Measurements from ENCODE around the gene C17orf50.

Gene C17orf50

DNA sequence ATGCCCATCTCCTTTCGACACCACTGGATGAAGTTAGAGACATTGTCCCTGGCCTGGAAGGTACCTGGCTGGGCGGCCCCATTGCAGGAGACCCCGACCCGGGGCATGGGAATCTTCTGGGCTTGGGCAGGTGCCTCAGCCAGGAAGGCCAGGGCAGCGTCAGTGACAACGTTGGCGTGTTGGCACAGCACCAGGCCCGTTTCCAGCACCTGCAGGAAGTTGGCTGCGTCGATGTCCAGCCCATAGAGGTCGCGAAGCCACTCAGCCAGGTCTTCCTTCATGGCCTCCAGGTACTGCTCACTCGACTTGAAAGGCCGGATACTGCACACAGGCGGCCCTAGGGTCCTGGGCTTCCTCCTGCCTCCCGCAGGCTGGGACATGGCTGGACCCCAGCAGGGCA is 8.2 kb upstream of the C17orf50 start:
- TF ChIP-seq, protein P1, sequence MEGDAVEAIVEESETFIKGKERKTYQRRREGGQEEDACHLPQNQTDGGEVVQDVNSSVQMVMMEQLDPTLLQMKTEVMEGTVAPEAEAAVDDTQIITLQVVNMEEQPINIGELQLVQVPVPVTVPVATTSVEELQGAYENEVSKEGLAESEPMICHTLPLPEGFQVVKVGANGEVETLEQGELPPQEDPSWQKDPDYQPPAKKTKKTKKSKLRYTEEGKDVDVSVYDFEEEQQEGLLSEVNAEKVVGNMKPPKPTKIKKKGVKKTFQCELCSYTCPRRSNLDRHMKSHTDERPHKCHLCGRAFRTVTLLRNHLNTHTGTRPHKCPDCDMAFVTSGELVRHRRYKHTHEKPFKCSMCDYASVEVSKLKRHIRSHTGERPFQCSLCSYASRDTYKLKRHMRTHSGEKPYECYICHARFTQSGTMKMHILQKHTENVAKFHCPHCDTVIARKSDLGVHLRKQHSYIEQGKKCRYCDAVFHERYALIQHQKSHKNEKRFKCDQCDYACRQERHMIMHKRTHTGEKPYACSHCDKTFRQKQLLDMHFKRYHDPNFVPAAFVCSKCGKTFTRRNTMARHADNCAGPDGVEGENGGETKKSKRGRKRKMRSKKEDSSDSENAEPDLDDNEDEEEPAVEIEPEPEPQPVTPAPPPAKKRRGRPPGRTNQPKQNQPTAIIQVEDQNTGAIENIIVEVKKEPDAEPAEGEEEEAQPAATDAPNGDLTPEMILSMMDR (conservative IDR thresholded peaks at IDR 0.05; ENCODE audit: low read depth, low read length): no peak
- no peak overlapping the region for H3K4me3 ChIP-seq (ENCODE audit: low read length)
- no peak for DNase-seq (ENCODE audit: low read depth)

DNA sequence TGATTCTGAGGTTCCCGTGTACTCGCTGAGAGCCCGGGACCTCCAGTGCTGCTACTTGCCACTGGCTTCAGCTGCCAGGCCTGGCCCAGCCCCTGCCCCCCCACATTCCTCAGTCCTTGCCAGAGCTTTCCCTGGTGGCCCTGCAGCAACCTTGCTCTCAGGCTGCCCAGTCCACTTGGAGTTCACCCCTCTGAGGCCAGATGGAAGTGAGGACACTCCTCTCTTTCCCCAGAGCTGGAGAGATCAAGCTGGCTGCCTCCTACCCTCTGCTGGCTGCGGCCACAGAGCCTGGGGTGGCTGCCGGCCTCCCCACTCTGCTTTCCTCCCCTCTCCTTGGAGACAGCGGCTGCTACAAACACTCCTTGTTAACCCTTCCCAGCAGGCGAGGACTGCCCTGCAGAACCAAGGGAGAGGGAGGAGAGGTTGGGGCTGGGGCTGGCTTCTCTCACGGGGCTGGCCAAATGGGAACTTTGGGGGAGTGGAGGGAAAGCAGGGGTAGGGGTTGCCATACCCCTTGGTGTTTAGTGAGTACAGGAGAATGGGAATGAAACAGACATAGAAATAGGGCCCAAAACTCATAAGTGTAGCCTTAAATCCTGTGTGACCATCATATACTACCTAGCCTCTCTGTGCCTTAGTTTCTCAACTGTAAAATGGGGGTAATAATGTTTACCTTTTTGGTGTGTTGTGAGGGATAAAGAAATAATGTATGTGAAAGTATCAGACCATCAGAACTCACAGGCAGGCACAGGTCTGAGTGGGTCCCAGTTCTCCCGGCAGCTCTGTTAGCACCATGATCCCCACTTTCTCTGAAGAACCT is 7.5 kb upstream of the C17orf50 start, which contains the start of gene GAS2L2:
Gene GAS2L2, minus strand, starts transcription at position 295 of the 820 bp plus-strand sequence. CDS start 389 bp downstream, outside the sequence.
- no peak within 1 kb of the TSS for H3K4me3 ChIP-seq (ENCODE audit: low read length)
- TF ChIP-seq, protein P1 (conservative IDR thresholded peaks at IDR 0.05; ENCODE audit: low read depth, low read length): no peak
- no peak for DNase-seq (ENCODE audit: low read depth)

DNA sequence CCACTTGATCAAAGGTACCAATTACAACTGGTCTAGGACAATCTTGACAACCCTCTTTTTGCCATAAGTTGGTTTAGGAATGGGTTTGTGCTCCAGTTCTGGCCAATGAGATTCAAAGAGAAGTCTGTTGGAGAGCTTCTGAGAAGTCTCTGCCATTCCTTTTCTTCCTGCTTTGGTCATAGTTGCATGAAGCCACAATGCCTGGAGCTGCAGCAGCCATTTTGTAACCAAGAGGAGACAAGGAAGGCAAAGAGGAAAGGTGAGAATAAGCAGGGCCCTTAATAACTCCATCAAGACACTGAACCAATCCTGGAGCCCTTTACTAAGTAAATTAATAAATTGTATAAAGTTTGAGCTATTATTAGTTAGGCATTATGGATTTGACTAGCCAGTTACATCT is 3.4 kb upstream of the C17orf50 start:
- DNase-seq (ENCODE audit: low read depth): no peak
- H3K4me3 ChIP-seq (ENCODE audit: low read length): no peak overlapping the region
- TF ChIP-seq, protein P1 (conservative IDR thresholded peaks at IDR 0.05; ENCODE audit: low read depth, low read length): no peak

DNA sequence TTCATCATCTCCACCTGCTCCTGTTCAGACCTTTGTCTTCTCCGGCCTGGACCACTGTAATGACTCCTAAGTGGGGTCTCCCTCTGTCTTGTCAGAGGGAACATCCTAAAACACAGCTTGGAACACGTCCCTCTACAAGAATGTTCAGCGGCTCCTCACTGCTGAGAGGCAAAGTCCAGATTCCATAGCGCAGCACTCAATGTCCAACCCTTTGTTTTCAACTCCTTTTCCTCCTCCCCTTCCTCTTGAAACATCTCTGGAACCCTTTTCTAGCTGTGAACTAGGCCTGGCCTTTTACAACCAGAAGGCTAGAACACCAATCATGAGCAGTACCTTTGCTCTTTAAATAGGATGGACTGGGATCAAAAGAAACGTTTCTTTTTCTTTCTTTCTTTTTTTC is 914 bp downstream of the C17orf50 start:
- no peak for DNase-seq (ENCODE audit: low read depth)
- TF ChIP-seq, protein P1 (conservative IDR thresholded peaks at IDR 0.05; ENCODE audit: low read depth, low read length): no peak
- no peak overlapping the region for H3K4me3 ChIP-seq (ENCODE audit: low read length)

DNA sequence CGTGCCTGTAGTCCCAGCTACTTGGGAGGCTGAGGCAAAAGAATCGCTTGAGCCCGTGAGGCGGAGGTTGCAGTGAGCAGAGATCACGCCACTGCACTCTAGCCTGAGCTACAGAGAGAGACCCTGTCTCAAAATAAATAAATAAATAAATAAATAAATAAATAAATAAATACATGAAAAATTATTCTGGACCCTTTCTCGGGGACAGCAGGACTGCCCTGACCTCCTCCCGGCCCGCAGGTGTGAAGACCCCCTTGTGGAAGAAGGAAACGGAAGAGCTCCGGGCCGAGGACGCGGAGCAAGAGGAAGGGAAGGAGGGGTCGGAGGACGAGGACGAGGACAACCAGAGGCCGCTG is 3.1 kb downstream of the C17orf50 start:
- DNase-seq (ENCODE audit: low read depth): no peak
- peak overlapping the region; percentile 26 for H3K4me3 ChIP-seq (ENCODE audit: low read length)
- TF ChIP-seq, protein P1 (conservative IDR thresholded peaks at IDR 0.05; ENCODE audit: low read depth, low read length): no peak

DNA sequence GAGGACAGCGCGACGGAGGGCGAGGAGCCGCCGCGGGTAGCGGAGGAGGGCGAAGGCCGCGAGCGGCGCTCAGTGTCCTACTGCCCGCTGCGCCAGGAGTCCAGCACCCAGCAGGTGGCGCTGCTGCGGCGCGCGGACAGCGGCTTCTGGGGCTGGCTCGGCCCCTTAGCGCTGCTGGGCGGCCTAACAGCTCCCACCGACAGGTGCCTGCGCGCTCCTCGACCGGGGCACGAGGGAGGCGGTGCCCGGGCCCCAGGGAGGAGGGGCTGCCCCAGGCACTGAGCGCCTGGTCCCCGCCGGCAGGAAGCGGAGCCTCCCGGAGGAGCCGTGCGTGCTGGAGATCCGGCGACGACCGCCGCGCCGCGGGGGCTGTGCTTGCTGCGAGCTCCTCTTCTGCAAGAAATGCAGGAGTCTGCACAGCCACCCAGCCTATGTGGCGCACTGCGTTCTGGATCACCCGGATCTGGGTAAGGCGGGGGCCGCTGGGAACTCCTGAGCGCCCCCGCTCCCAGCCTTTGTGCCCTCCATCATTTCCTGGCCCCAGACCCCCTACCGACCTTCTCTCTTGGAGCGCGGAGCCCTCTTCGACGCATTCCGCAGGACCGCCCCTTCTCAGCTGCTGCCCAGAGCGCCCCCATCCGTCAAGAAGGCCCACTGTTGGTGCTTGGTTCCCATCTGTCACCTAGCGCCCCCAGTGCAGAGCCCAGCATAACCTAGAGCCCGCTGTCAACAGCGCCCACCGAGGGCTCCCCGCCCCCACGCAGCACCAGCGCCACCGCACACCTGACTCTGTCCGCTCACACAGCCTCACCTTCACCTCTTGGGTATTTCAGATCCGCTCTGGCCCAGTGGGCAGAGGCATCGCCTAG is 3.7 kb downstream of the C17orf50 start:
- DNase-seq (ENCODE audit: low read depth): peak; percentile 56
- TF ChIP-seq, protein P1 (conservative IDR thresholded peaks at IDR 0.05; ENCODE audit: low read depth, low read length): peak; percentile 87
- peak overlapping the region; percentile 57 for H3K4me3 ChIP-seq (ENCODE audit: low read length)
